H9 (cell line): Measurements from ENCODE around the gene ACTN2. TPM values are rescaled to one million over a fixed set of nuclear protein-coding genes. Genes with fewer than 3 reads are reported as not detected.

Source experiments
- DNase-seq: peaks from one replicate; pipeline ENCODE4 v3.0.0-alpha.2; 2017
- H2AFZ ChIP-seq: one replicate; pipeline ENCODE4 v1.6.1; 2013; ENCODE audit warnings: mild to moderate bottlenecking, low read length, control low read depth, moderate library complexity
- H2AK5ac ChIP-seq: 2 replicates; pipeline ENCODE4 v1.6.1; 2013; ENCODE audit warnings: low read length, control low read depth, mixed read lengths; ENCODE audit not compliant: insufficient read length
- H2BK120ac ChIP-seq: one replicate; pipeline ENCODE4 v1.6.1; 2013; ENCODE audit warnings: low read depth, mild to moderate bottlenecking, low read length, control low read depth, inconsistent platforms; ENCODE audit not compliant: poor library complexity, severe bottlenecking
- H2BK12ac ChIP-seq: 2 replicates; pipeline ENCODE4 v1.6.1; 2013; ENCODE audit warnings: low read length, control low read depth, mixed read lengths, low read depth; ENCODE audit not compliant: insufficient read length
- H2BK15ac ChIP-seq: 2 replicates; pipeline ENCODE4 v1.6.1; 2013; ENCODE audit warnings: low read depth, low read length, control low read depth
- H2BK20ac ChIP-seq: one replicate; pipeline ENCODE4 v1.6.1; 2013; ENCODE audit warnings: low read depth, mild to moderate bottlenecking, low read length, control low read depth, inconsistent platforms; ENCODE audit not compliant: poor library complexity, severe bottlenecking
- H2BK5ac ChIP-seq: 2 replicates; pipeline ENCODE4 v1.6.1; 2013; ENCODE audit warnings: low read length, control low read depth, mixed read lengths; ENCODE audit not compliant: insufficient read length
- H3K14ac ChIP-seq: 2 replicates; pipeline ENCODE4 v1.6.1; 2013; ENCODE audit warnings: low read length, control low read depth; ENCODE audit not compliant: insufficient read depth
- H3K18ac ChIP-seq: 2 replicates; pipeline ENCODE4 v1.6.1; 2013; ENCODE audit warnings: low read depth, mild to moderate bottlenecking, mixed read lengths, low read length, control low read depth; ENCODE audit not compliant: insufficient read length
- H3K23ac ChIP-seq: 2 replicates; pipeline ENCODE4 v1.6.1; 2013; ENCODE audit warnings: low read length, control low read depth, mixed read lengths, low read depth; ENCODE audit not compliant: insufficient read length
- H3K23me2 ChIP-seq: 2 replicates; pipeline ENCODE4 v1.6.1; 2013; ENCODE audit warnings: low read depth, mild to moderate bottlenecking, mixed read lengths, low read length, control low read depth; ENCODE audit not compliant: insufficient read length, poor library complexity, severe bottlenecking
- H3K27ac ChIP-seq: 2 replicates; pipeline ENCODE4 v1.5.1; 2013; ENCODE audit warnings: low read length, control low read depth, mixed read lengths, low read depth; ENCODE audit not compliant: insufficient read length
- H3K27me3 ChIP-seq: 2 replicates; pipeline ENCODE4 v1.6.1; 2013; ENCODE audit warnings: low read length, control low read depth, inconsistent platforms; ENCODE audit not compliant: insufficient read depth
- H3K4ac ChIP-seq: 2 replicates; pipeline ENCODE4 v1.6.1; 2013; ENCODE audit warnings: low read depth, mild to moderate bottlenecking, control low read depth, inconsistent platforms, low read length, moderate library complexity
- H3K4me1 ChIP-seq: 2 replicates; pipeline ENCODE4 v1.6.1; 2013; ENCODE audit warnings: low read length, control low read depth, inconsistent platforms; ENCODE audit not compliant: insufficient read depth
- H3K4me2 ChIP-seq: 2 replicates; pipeline ENCODE4 v1.6.1; 2013; ENCODE audit warnings: low read length, control low read depth, mixed read lengths; ENCODE audit not compliant: insufficient read length, insufficient read depth
- H3K56ac ChIP-seq: 2 replicates; pipeline ENCODE4 v1.6.1; 2013; ENCODE audit warnings: low read depth, mild to moderate bottlenecking, mixed read lengths, low read length, control low read depth; ENCODE audit not compliant: insufficient read length
- H3K79me1 ChIP-seq: 2 replicates; pipeline ENCODE4 v1.6.1; 2013; ENCODE audit warnings: low read depth, mild to moderate bottlenecking, moderate library complexity, low read length, control low read depth, inconsistent platforms; ENCODE audit not compliant: insufficient read depth, poor library complexity, severe bottlenecking
- H3K79me2 ChIP-seq: 2 replicates; pipeline ENCODE4 v1.6.1; 2013; ENCODE audit warnings: low read length, control low read depth, inconsistent platforms; ENCODE audit not compliant: insufficient read depth
- H3K9ac ChIP-seq: 2 replicates; pipeline ENCODE4 v1.6.1; 2013; ENCODE audit warnings: low read length, control low read depth, mixed read lengths; ENCODE audit not compliant: insufficient read length; ENCODE audit errors: extremely low read depth
- H3K9me3 ChIP-seq: one replicate; pipeline ENCODE4 v1.6.1; 2013; ENCODE audit warnings: low read depth, low read length, inconsistent platforms; ENCODE audit not compliant: control insufficient read depth
- H3T11ph ChIP-seq: one replicate; pipeline ENCODE4 v1.6.1; 2013; ENCODE audit warnings: mild to moderate bottlenecking, low read length, control low read depth, inconsistent platforms
- H4K20me1 ChIP-seq: one replicate; pipeline ENCODE4 v1.6.1; 2013; ENCODE audit not compliant: control insufficient read depth, insufficient read length, insufficient read depth
- H4K5ac ChIP-seq: 2 replicates; pipeline ENCODE4 v1.6.1; 2013; ENCODE audit warnings: low read depth, mild to moderate bottlenecking, mixed read lengths, low read length, control low read depth; ENCODE audit not compliant: insufficient read length
- H4K8ac ChIP-seq: replicated peaks from 2 replicates; pipeline ENCODE4 v1.6.1; 2013; ENCODE audit warnings: low read length, control low read depth, mixed read lengths, low read depth; ENCODE audit not compliant: insufficient read length
- H4K91ac ChIP-seq: 2 replicates; pipeline ENCODE4 v1.6.1; 2013; ENCODE audit warnings: low read depth, mild to moderate bottlenecking, moderate library complexity, mixed read lengths, low read length, control low read depth; ENCODE audit not compliant: insufficient read length
- H3K27ac Mint-ChIP-seq, 3 experiments: 2 replicates in 2 of 3; 3 replicates in 1 of 3; pipeline ENCODE4 v1.8.0; 2020 to 2021; ENCODE audit warnings: mixed read lengths in 3 of 3, mild to moderate bottlenecking in 1 of 3, moderate library complexity in 1 of 3
- H3K27me3 Mint-ChIP-seq: 2 replicates; pipeline ENCODE4 v1.8.0; 2021; ENCODE audit warnings: low read depth, mild to moderate bottlenecking, moderate library complexity, mixed read lengths
- H3K36me3 Mint-ChIP-seq, 3 experiments: 2 replicates in 2 of 3; 3 replicates in 1 of 3; pipeline ENCODE4 v1.8.0; 2020 to 2021; ENCODE audit warnings: low read depth in 3 of 3, mixed read lengths in 3 of 3; ENCODE audit not compliant: insufficient read depth in 1 of 3
- H3K4me1 Mint-ChIP-seq, 2 experiments: 2 replicates each; pipeline ENCODE4 v1.8.0; 2020; ENCODE audit warnings: mixed read lengths in 2 of 2
- H3K4me3 Mint-ChIP-seq, 2 experiments: 2 replicates in 1 of 2; 3 replicates in 1 of 2; pipeline ENCODE4 v1.8.0; 2020 to 2021; ENCODE audit warnings: mild to moderate bottlenecking in 2 of 2, mixed read lengths in 2 of 2, moderate library complexity in 1 of 2
- H3K9me3 Mint-ChIP-seq, 2 experiments: 2 replicates in 1 of 2; 3 replicates in 1 of 2; pipeline ENCODE4 v1.8.0; 2020; ENCODE audit warnings: mild to moderate bottlenecking in 2 of 2, mixed read lengths in 2 of 2, moderate library complexity in 1 of 2
- CTCF ChIP-seq: fragments of 200-600 bp; sonication (generic); conservative IDR thresholded peaks from 3 replicates; pipeline ENCODE4 v1.8.0; 2021; ENCODE audit warnings: antibody characterized with exemption, mild to moderate bottlenecking
- WGBS: extraction: QIAGEN DNeasy Blood & Tissue Kit; methylation state at CpG from one replicate; pipeline ENCODE4 v1.1.7; 2013; ENCODE audit warnings: missing lambda C conversion rate, low lambda C conversion rate, mixed read lengths; ENCODE audit not compliant: insufficient read length; ENCODE audit errors: extremely low coverage; 5-methylcytosine and 5-hydroxymethylcytosine counted together
- total RNA-seq: library from RNA; stranded (reverse); gene quantifications from 2 replicates; pipeline ENCODE4 v1.2.1, GENCODE V29; 2021

ACTN2 gene
- total RNA-seq, 1 experiment from 2014 or later: 2.3 TPM

GRCh38 chr1:236767276-236767675 is 81.0 kb downstream of the ACTN2 start:
- Histone ChIP-seq H4K5ac (no peak overlapping the region), H3T11ph (no peak overlapping the region), H4K8ac (no peak overlapping the region), H2AFZ (no peak overlapping the region), H3K9me3 (no peaks in the 10 kb centered on the region), H3K79me1 (no peaks in the 10 kb centered on the region), H3K79me2 (no peaks in the 10 kb centered on the region), H3K4me1 (no peaks in the 10 kb centered on the region), H3K14ac (no peak overlapping the region), H3K18ac (no peak overlapping the region), H2AK5ac (no peak overlapping the region), H3K27ac (no peak overlapping the region), H3K23ac (no peak overlapping the region), H3K4ac (no peak overlapping the region), H2BK15ac (no peak overlapping the region), H2BK5ac (no peak overlapping the region), H2BK120ac (no peak overlapping the region), H3K23me2 (no peaks in the 10 kb centered on the region), H3K4me2 (no peak overlapping the region), H4K20me1 (no peaks in the 10 kb centered on the region), H2BK20ac (no peak overlapping the region), H3K9ac (no peak overlapping the region), H4K91ac (no peak overlapping the region), H3K27me3 (no peaks in the 10 kb centered on the region), H3K56ac (no peak overlapping the region), H2BK12ac (no peak overlapping the region)
- WGBS: no CpG with 5 or more reads among the region's 6 CpGs
- no peaks in the 10 kb centered on the region for H3K4me1 Mint-ChIP-seq
- H3K9me3 Mint-ChIP-seq: no peaks in the 10 kb centered on the region
- H3K4me3 Mint-ChIP-seq: no peak overlapping the region
- no peak for TF ChIP-seq CTCF
- H3K27me3 Mint-ChIP-seq: peaks cover 2% of the 10 kb centered on the region; the same call in 1 of the 2 replicates
- no peak for DNase-seq
- no peaks in the 10 kb centered on the region; a peak in 1 of 7 replicates for H3K36me3 Mint-ChIP-seq
- H3K27ac Mint-ChIP-seq: no peak overlapping the region
